ENCODE measurements around the gene AXIN2. TPM values are rescaled to one million over a fixed set of nuclear protein-coding genes. Genes with fewer than 3 reads are reported as not detected.

AXIN2 gene
- total RNA-seq, 2 donors from 2014 or later: 8.7 to 29.8 TPM

DNA sequence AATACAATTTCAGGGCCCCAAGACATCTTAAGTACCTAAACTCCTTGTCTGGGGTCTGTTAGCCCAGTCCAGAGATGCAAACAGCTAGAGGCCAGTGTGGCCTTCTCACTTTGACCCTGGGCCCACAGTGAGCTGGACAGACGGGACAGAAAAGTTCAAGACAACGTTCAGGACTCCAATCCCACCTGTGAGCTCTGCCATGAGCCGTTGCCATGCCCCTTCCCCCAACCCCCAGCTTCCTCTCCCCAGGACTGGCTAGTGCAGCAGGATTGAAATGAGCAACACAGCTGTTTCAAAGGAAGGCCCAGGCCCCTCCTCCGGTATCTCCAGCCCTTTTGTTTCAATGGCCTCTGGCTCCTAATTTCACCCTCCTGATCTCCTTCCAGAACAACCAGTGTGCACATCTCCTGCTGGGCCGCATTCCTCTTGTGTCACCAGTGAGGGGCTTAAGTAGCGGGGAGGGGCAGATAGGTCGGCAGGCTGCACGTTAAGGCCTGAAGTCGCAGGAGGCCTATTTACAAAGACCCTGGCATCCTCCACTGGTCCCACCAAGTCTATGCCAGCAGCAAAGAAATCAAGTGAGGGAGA, 11.3 kb downstream of the AXIN2 start:
- Histone ChIP-seq H3K4me3 (no peak overlapping the region), H3K9me3 (no peaks in the 10 kb centered on the region), H3K27ac (no peak overlapping the region), H3K36me3 (peaks cover 19% of the 10 kb centered on the region), H3K4me1 (peaks cover 0 to 28% of the 10 kb centered on the region in 2 donors), H3K27me3 (no peaks in the 10 kb centered on the region)
- no peak for DNase-seq (ENCODE audit: low spot score)
- TF ChIP-seq CTCF (IDR thresholded peaks at IDR 0.05): no peak

GRCh38 chr17:65548269-65548969, 13.0 kb downstream of the AXIN2 start:
- Histone ChIP-seq H3K36me3 (peaks cover 22% of the 10 kb centered on the region), H3K4me1 (peaks cover 0 to 37% of the 10 kb centered on the region in 2 donors), H3K4me3 (no peak overlapping the region), H3K27ac (no peak overlapping the region), H3K27me3 (no peaks in the 10 kb centered on the region), H3K9me3 (no peaks in the 10 kb centered on the region)
- DNase-seq (ENCODE audit: low spot score): no peak
- no peak for TF ChIP-seq CTCF (IDR thresholded peaks at IDR 0.05)

GRCh38 chr17:65547253-65547670, 14.2 kb downstream of the AXIN2 start:
- peak overlapping the region in 1 of 2 donors; percentile 78 for H3K27ac ChIP-seq
- no peaks in the 10 kb centered on the region for H3K27me3 ChIP-seq
- H3K4me1 ChIP-seq: peaks cover 0 to 46% of the 10 kb centered on the region in 2 donors
- H3K4me3 ChIP-seq: no peak overlapping the region
- H3K36me3 ChIP-seq: peaks cover 22% of the 10 kb centered on the region
- DNase-seq (ENCODE audit: low spot score): no peak
- no peaks in the 10 kb centered on the region for H3K9me3 ChIP-seq
- TF ChIP-seq CTCF (IDR thresholded peaks at IDR 0.05): no peak

GRCh38 chr17:65546579-65546978, 14.9 kb downstream of the AXIN2 start:
- peaks cover 0 to 49% of the 10 kb centered on the region in 2 donors for H3K4me1 ChIP-seq
- H3K9me3 ChIP-seq: no peaks in the 10 kb centered on the region
- no peak for TF ChIP-seq CTCF (IDR thresholded peaks at IDR 0.05)
- DNase-seq (ENCODE audit: low spot score): no peak
- no peaks in the 10 kb centered on the region for H3K27me3 ChIP-seq
- peak overlapping the region in 1 of 2 donors; percentile 78 for H3K27ac ChIP-seq
- no peak overlapping the region for H3K4me3 ChIP-seq
- H3K36me3 ChIP-seq: peaks cover 24% of the 10 kb centered on the region

DNA sequence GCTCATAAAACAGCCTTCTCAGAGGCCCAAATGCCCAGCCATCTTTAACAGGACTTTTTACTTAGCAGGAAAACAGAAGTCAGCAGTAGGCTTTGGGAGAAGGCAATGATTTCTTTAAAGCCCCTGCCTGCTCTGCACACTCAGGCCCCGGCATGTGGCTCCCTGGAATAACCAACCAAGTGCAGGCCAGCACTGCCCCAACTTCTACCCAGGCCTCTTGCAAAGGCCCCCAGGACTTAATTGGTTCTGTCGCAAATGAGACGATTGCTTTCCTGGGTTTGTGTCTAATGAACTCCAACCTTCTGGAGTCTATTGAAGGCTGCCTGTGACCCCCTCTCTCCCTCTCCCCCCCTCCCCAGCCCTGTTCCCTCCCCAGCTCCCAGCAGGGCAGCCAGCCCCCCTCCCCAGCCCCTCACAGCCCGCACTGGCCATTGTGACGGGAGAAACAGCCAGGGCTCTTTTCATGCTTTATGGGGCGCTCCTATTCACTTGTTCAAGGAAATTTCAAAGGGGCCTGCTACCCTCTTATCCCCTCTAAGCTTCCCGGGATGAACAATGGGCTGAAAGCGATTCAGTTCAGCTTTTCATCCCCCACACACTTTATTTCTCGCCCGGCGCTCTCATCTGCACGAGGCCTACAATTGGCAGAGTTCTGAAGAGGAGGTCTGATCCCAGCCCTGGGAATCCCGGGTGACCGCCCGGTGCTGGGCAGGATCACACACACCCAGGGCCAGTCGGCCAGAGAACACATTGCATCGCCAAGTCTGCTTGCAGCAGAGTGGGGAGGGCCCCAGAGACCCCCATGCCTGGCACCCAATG, 15.5 kb downstream of the AXIN2 start:
- H3K4me3 ChIP-seq: no peak overlapping the region
- TF ChIP-seq CTCF (IDR thresholded peaks at IDR 0.05): no peak
- peaks cover 0 to 49% of the 10 kb centered on the region in 2 donors for H3K4me1 ChIP-seq
- peaks cover 31% of the 10 kb centered on the region for H3K36me3 ChIP-seq
- no peaks in the 10 kb centered on the region for H3K9me3 ChIP-seq
- peak overlapping the region in 1 of 2 donors; percentile 78 for H3K27ac ChIP-seq
- DNase-seq (ENCODE audit: low spot score): no peak
- no peaks in the 10 kb centered on the region for H3K27me3 ChIP-seq

All from right atrium auricular region (tissue), 2 donors.